ENCODE measurements around the gene PLA2G2D. TPM values are rescaled to one million over a fixed set of nuclear protein-coding genes. Genes with fewer than 3 reads are reported as not detected.

Gene PLA2G2D
- total RNA-seq, 3 donors from 2014 or later (not counting 1 experiment from before 2014, with no cell fraction given): not detected

DNA sequence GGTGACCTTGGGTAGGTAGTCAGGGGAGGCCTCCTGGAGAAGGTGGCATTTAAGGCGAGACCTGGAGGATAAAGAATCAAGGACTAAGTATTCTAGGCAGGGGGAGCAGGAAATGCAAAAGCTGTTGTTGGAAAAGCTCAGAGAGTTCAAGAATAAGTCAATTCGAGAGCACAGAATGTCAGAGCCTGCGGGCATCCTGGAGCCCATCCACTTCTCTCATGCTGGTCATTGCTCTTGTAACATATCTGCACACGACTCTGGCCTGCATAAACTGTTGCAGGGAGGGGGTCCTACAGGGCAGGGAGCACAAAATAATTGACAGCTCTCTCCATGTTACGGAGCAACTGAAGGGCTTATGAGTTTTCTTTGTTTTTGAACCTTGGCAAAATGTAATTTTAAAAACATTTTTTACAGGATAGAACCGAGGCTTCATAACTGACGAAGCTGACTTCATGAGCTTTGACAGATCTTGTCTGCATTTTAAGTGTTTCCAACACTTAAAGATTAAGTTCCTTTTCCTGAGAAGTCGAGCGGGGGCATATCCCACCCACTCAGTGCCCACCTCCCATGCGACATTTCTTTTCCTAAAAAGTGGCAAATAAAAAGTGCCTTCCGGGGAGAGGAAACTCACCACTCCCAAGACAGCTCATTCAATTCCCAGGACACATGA, 45.1 kb downstream of the PLA2G2D start:
- no peak overlapping the region for H3K27ac Mint-ChIP-seq
- Histone ChIP-seq H3K9me3 (ENCODE audit: control insufficient read depth, insufficient read depth, low read length) (no peaks in the 10 kb centered on the region), H3K27ac (ENCODE audit: low read length) (no peak overlapping the region), H3K4me1 (ENCODE audit: control insufficient read depth, insufficient read depth, low read length) (no peaks in the 10 kb centered on the region), H3K27me3 (ENCODE audit: control insufficient read depth, insufficient read depth, low read length) (peaks cover 2% of the 10 kb centered on the region), H3K36me3 (ENCODE audit: control insufficient read depth, insufficient read depth, low read length) (no peaks in the 10 kb centered on the region), H3K4me3 (ENCODE audit: low read length) (no peak overlapping the region)
- no peaks in the 10 kb centered on the region for H3K9me3 Mint-ChIP-seq
- TF ChIP-seq, protein P1, sequence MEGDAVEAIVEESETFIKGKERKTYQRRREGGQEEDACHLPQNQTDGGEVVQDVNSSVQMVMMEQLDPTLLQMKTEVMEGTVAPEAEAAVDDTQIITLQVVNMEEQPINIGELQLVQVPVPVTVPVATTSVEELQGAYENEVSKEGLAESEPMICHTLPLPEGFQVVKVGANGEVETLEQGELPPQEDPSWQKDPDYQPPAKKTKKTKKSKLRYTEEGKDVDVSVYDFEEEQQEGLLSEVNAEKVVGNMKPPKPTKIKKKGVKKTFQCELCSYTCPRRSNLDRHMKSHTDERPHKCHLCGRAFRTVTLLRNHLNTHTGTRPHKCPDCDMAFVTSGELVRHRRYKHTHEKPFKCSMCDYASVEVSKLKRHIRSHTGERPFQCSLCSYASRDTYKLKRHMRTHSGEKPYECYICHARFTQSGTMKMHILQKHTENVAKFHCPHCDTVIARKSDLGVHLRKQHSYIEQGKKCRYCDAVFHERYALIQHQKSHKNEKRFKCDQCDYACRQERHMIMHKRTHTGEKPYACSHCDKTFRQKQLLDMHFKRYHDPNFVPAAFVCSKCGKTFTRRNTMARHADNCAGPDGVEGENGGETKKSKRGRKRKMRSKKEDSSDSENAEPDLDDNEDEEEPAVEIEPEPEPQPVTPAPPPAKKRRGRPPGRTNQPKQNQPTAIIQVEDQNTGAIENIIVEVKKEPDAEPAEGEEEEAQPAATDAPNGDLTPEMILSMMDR (IDR thresholded peaks at IDR 0.05): no peak
- no peaks in the 10 kb centered on the region for H3K36me3 Mint-ChIP-seq
- no peak for ATAC-seq
- peaks cover 27 to 28% of the 10 kb centered on the region in 2 donors for H3K27me3 Mint-ChIP-seq (ENCODE audit: low read depth in 2 of 2)
- no peak for DNase-seq
- intact Hi-C loops (cut with micrococcal nuclease): no loop called here
- WGBS (ENCODE audit: insufficient coverage): 88% methylated on average over 11 of the region's 11 CpGs
- peaks cover 11 to 12% of the 10 kb centered on the region in 2 donors for H3K4me1 Mint-ChIP-seq
- no peak overlapping the region for H3K4me3 Mint-ChIP-seq

DNA sequence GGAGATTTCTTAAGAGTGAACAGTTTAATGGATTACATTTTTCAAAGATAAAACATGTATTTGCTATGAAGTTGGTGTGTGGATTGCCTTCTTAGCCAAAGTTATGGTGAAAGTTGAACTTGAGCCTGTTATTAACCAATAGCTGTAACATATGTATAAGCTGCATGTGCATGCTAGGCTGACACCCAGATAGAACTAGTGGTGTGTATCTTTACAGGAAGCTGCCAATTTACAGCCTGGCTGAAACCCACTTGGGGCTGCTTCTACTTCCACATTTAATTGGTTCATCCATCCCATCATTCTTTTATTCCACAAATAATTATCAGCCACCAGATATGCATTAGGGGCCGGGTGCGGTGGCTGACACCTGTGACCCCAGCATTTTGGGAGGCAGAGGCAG, 46.1 kb downstream of the PLA2G2D start:
- H3K27me3 ChIP-seq (ENCODE audit: control insufficient read depth, insufficient read depth, low read length): peaks cover 2% of the 10 kb centered on the region
- WGBS (ENCODE audit: insufficient coverage): 91% methylated on average over 2 of the region's 2 CpGs
- no peak for ATAC-seq
- peaks cover 7% of the 10 kb centered on the region in 2 donors for H3K4me1 Mint-ChIP-seq
- H3K9me3 ChIP-seq (ENCODE audit: control insufficient read depth, insufficient read depth, low read length): no peaks in the 10 kb centered on the region
- H3K4me1 ChIP-seq (ENCODE audit: control insufficient read depth, insufficient read depth, low read length): no peaks in the 10 kb centered on the region
- H3K27me3 Mint-ChIP-seq (ENCODE audit: low read depth in 2 of 2): peaks cover 17 to 22% of the 10 kb centered on the region in 2 donors
- intact Hi-C loops (cut with micrococcal nuclease): no loop called here
- no peak overlapping the region for H3K4me3 Mint-ChIP-seq
- no peaks in the 10 kb centered on the region for H3K36me3 Mint-ChIP-seq
- H3K27ac ChIP-seq (ENCODE audit: low read length): no peak overlapping the region
- no peak overlapping the region for H3K27ac Mint-ChIP-seq
- H3K9me3 Mint-ChIP-seq: no peaks in the 10 kb centered on the region
- no peaks in the 10 kb centered on the region for H3K36me3 ChIP-seq (ENCODE audit: control insufficient read depth, insufficient read depth, low read length)
- DNase-seq: no peak
- TF ChIP-seq, protein P1 (IDR thresholded peaks at IDR 0.05): no peak
- H3K4me3 ChIP-seq (ENCODE audit: low read length): no peak overlapping the region

DNA sequence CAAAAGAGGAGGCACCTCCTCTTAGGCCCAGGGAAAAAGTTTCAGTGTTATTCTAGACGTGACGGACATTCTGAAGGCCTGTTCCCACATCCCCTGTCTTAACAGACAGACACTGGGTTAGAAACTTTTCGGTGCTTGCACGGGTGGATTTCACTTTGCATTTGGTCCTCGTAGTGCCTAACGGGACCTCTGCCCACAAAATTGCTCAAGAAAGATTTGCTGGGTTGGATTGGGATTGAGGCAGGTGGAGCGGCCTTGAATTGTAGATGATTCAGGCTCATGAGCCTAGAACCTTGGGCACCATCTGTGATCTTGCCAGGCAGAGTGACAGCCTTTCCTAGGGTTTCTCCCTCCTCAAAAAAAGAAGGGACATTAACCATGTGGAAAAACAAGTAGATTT, 46.6 kb downstream of the PLA2G2D start:
- TF ChIP-seq, protein P1 (IDR thresholded peaks at IDR 0.05): no peak
- no peak overlapping the region for H3K27ac Mint-ChIP-seq
- Histone ChIP-seq H3K36me3 (ENCODE audit: control insufficient read depth, insufficient read depth, low read length) (no peaks in the 10 kb centered on the region), H3K9me3 (ENCODE audit: control insufficient read depth, insufficient read depth, low read length) (no peaks in the 10 kb centered on the region), H3K4me1 (ENCODE audit: control insufficient read depth, insufficient read depth, low read length) (no peaks in the 10 kb centered on the region), H3K27me3 (ENCODE audit: control insufficient read depth, insufficient read depth, low read length) (peaks cover 2% of the 10 kb centered on the region), H3K27ac (ENCODE audit: low read length) (no peak overlapping the region), H3K4me3 (ENCODE audit: low read length) (no peak overlapping the region)
- DNase-seq (no peak), ATAC-seq (no peak)
- no peaks in the 10 kb centered on the region for H3K36me3 Mint-ChIP-seq
- intact Hi-C loops (cut with micrococcal nuclease): no loop called here
- peaks cover 12 to 17% of the 10 kb centered on the region in 2 donors for H3K27me3 Mint-ChIP-seq (ENCODE audit: low read depth in 2 of 2)
- peaks cover 2 to 3% of the 10 kb centered on the region in 2 donors for H3K4me1 Mint-ChIP-seq
- H3K4me3 Mint-ChIP-seq: no peak overlapping the region
- 86% methylated on average over 7 of the region's 7 CpGs for WGBS (ENCODE audit: insufficient coverage)
- no peaks in the 10 kb centered on the region for H3K9me3 Mint-ChIP-seq

DNA sequence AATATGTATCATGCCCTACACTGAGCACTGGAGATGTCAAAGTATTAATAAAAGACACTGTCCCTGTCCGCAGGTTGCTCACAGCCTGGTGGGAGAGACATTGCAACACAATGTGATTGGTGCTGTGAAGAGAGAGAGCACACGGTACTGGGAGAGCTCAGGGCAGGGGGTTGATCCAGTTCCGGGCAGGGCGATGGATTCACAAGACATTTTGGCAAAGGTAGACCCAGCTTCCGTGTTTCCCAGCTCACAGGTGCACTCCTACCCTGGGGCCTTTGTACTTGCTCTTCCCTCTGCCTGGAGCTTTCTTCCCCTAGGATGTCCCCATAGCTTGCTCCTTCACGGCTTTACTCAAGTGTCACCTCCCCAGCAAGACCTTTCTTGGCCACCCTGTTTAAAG, 47.9 kb downstream of the PLA2G2D start:
- intact Hi-C loops (cut with micrococcal nuclease): no loop called here
- H3K36me3 ChIP-seq (ENCODE audit: control insufficient read depth, insufficient read depth, low read length): no peaks in the 10 kb centered on the region
- no peaks in the 10 kb centered on the region for H3K27me3 ChIP-seq (ENCODE audit: control insufficient read depth, insufficient read depth, low read length)
- no peaks in the 10 kb centered on the region for H3K4me1 ChIP-seq (ENCODE audit: control insufficient read depth, insufficient read depth, low read length)
- TF ChIP-seq, protein P1 (IDR thresholded peaks at IDR 0.05): no peak
- no peak overlapping the region for H3K27ac ChIP-seq (ENCODE audit: low read length)
- ATAC-seq (no peak), DNase-seq (no peak)
- Mint-ChIP-seq H3K36me3 (no peaks in the 10 kb centered on the region), H3K4me1 (no peaks in the 10 kb centered on the region), H3K27ac (no peak overlapping the region), H3K27me3 (ENCODE audit: low read depth in 2 of 2) (peaks cover 4 to 8% of the 10 kb centered on the region in 2 donors), H3K9me3 (no peaks in the 10 kb centered on the region), H3K4me3 (no peak overlapping the region)
- WGBS (ENCODE audit: insufficient coverage): 92% methylated on average over 6 of the region's 6 CpGs
- no peaks in the 10 kb centered on the region for H3K9me3 ChIP-seq (ENCODE audit: control insufficient read depth, insufficient read depth, low read length)
- no peak overlapping the region for H3K4me3 ChIP-seq (ENCODE audit: low read length)
